Activated CD4-positive, alpha-beta T cell treated with anti-CD3 and anti-CD28 coated beads, Interleukin-2, amount 10 ng/mL, durations not matched to agents 24 days and 14 days (primary cell): Measurements from ENCODE around the gene TRMT61B. TPM values are rescaled to one million over a fixed set of nuclear protein-coding genes. Genes with fewer than 3 reads are reported as not detected.

ENCODE experiments used
- DNase-seq: peaks from one replicate; pipeline ENCODE4 v3.0.0; 2022
- H3K27ac Mint-ChIP-seq: one replicate; pipeline ENCODE4 v1.8.0; 2022; ENCODE audit warnings: mild to moderate bottlenecking, mixed read lengths
- H3K27me3 Mint-ChIP-seq: one replicate; pipeline ENCODE4 v1.8.0; 2022; ENCODE audit warnings: mixed read lengths
- H3K36me3 Mint-ChIP-seq: one replicate; pipeline ENCODE4 v1.8.0; 2022; ENCODE audit warnings: low read depth, mild to moderate bottlenecking, mixed read lengths
- H3K4me1 Mint-ChIP-seq: one replicate; pipeline ENCODE4 v1.8.0; 2021; ENCODE audit warnings: mixed read lengths
- H3K4me3 Mint-ChIP-seq: one replicate; pipeline ENCODE4 v1.8.0; 2022; ENCODE audit warnings: mild to moderate bottlenecking, moderate library complexity, mixed read lengths
- H3K9me3 Mint-ChIP-seq: one replicate; pipeline ENCODE4 v1.8.0; 2021; ENCODE audit warnings: mixed read lengths
- intact Hi-C: fragments of 100-400 bp; cut with micrococcal nuclease; formaldehyde crosslinking; loops from one replicate; pipeline ENCODE4 v1.15.1; 2023
- total RNA-seq: library from RNA; stranded (reverse); gene quantifications from 2 replicates; pipeline ENCODE4 v1.2.3, GENCODE V29; 2022

TRMT61B gene
- total RNA-seq, 1 donor from 2014 or later, result 18.9 TPM

GRCh38 chr2:28895189-28895893 lies 25.2 kb upstream of the TRMT61B start:
- intact Hi-C loops, result loop anchor here (2.0 to 10.0 kb wide), 4 partner anchors 73 to 221 kb away; no protein-coding TSS in a partner anchor
- Mint-ChIP-seq H3K9me3 (no peaks in the 10 kb centered on the region), H3K36me3 (peaks cover 23% of the 10 kb centered on the region), H3K27ac (peak overlapping the region; percentile 95), H3K27me3 (no peaks in the 10 kb centered on the region), H3K4me3 (peak overlapping the region; percentile 99), H3K4me1 (peaks cover 35% of the 10 kb centered on the region)
- peak; percentile 83 for DNase-seq

DNA sequence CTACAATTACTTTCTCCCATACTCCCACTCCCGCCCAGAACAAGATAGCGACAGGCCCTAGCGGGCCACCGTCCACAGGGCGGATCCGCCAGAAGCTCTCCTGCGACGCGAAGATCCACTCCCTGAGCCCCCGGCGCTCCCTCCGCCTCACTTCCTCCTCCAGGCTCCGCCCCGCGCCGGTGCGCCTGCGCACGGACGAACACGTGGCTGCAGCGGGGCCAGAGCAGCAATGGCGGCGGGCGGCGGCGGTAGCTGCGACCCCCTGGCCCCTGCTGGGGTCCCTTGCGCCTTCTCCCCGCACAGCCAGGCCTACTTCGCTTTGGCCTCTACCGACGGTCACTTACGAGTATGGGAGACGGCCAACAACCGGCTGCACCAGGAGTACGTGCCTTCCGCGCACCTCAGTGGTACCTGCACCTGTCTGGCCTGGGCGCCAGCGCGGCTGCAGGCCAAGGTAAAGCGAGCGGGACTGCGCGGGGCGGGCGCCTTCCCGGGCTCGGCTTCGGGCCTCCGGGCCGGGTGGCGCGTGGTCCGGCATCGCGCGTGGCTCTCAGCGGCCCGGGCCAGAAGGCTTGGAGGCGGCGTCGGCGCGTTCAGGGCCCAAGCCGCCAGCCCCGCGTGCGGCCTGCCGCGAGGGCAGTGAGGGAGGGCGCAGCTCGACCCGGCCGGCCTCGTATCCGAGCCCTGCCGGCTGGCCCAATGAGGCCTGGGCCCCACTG lies 24.5 kb upstream of the TRMT61B start, which contains the start of gene WDR43:
Gene WDR43 (plus strand): TSS at position 198 of the 719 bp plus-strand sequence. CDS start 32 bp downstream, at position 230.
- Mint-ChIP-seq H3K4me1 (peaks cover 32% of the 10 kb centered on the region), H3K36me3 (peaks cover 23% of the 10 kb centered on the region), H3K4me3 (peak within 1 kb of the TSS; percentile 99), H3K27ac (peak within 1 kb of the TSS; percentile 95), H3K9me3 (no peaks in the 10 kb centered on the region), H3K27me3 (no peaks in the 10 kb centered on the region)
- intact Hi-C loops, result loop anchor here (1.0 to 10.0 kb wide), 5 partner anchors 24 to 222 kb away; partner anchors contain the start of gene TRMT61B
- DNase-seq, result peak; percentile 100

- Mint-ChIP-seq H3K4me1 (peaks cover 25% of the 10 kb centered on the region), H3K27ac (no peak overlapping the region), H3K9me3 (no peaks in the 10 kb centered on the region), H3K27me3 (peaks cover 5% of the 10 kb centered on the region), H3K4me3 (no peak overlapping the region), H3K36me3 (peaks cover 23% of the 10 kb centered on the region)
- no peak for DNase-seq
- intact Hi-C loops, result loop anchor here (10.0 kb wide), 1 partner anchor 121 kb away; no protein-coding TSS in a partner anchor
These were observed 23.4 kb upstream of the TRMT61B start for GRCh38 chr2:28893488-28893887.

DNA sequence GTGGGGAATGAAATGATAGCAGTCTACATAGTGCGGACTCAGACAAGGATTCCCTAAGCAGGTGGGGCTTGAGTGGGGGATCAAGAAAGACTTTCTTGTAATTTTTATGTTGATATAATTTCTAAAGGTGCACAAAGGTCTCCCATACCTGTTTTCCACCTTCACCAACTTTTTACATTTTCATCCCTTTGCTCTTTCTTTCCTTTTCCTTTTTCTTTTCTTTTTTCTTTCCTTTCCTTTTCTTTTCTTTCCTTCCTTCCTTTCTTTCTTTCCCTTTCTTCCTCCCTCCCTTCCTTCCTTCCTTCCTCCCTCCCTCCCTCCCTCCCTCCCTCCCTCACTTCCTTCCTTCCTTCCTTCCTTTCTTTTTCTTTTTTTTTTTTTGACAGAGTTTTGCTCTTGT lies 10.1 kb upstream of the TRMT61B start:
- Mint-ChIP-seq H3K27ac (no peak overlapping the region), H3K36me3 (no peaks in the 10 kb centered on the region), H3K27me3 (peaks cover 37% of the 10 kb centered on the region), H3K9me3 (no peaks in the 10 kb centered on the region), H3K4me1 (no peaks in the 10 kb centered on the region), H3K4me3 (no peak overlapping the region)
- intact Hi-C loops, result no loop called here
- no peak for DNase-seq

DNA sequence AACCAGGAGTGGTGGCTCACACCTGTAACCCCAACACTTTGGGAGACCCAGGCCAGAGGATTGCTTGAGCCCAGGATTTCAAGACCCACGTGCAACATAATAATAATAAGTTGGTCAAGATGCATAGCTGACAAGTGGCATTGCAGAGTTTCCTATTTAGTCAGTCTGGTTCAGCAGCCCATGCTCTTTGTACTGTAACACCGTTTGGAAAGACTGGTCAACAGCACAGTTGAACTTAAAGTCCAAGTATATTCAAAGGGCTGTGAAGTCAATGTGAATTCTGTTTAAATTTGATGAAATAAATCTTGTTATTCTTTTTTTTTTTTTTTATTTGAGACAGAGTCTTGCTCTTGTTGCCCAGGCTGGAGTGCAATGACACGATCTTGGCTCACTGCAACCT lies 1.5 kb upstream of the TRMT61B start:
- intact Hi-C loops, result loop anchor here (5.0 to 10.0 kb wide), 2 partner anchors 307 to 1276 kb away; partner anchors contain the start of gene YPEL5
- H3K4me3 Mint-ChIP-seq, result peak overlapping the region; percentile 94
- no peak for DNase-seq
- peaks cover 19% of the 10 kb centered on the region for H3K4me1 Mint-ChIP-seq
- peaks cover 8% of the 10 kb centered on the region for H3K36me3 Mint-ChIP-seq
- H3K27me3 Mint-ChIP-seq, result peaks cover 20% of the 10 kb centered on the region
- no peak overlapping the region for H3K27ac Mint-ChIP-seq
- H3K9me3 Mint-ChIP-seq, result no peaks in the 10 kb centered on the region

- intact Hi-C loops, result loop anchor here (1.0 to 10.0 kb wide), 4 partner anchors 25 to 1278 kb away; partner anchors contain the start of genes WDR43 and YPEL5
- Mint-ChIP-seq H3K27me3 (peaks cover 4% of the 10 kb centered on the region), H3K4me1 (peaks cover 26% of the 10 kb centered on the region)
These were observed 489 bp downstream of the TRMT61B start for GRCh38 chr2:28869494-28870145.

GRCh38 chr2:28868611-28869010 lies 1.5 kb downstream of the TRMT61B start:
- peak overlapping the region; percentile 39 for H3K27ac Mint-ChIP-seq
- no peaks in the 10 kb centered on the region for H3K9me3 Mint-ChIP-seq
- peaks cover 25% of the 10 kb centered on the region for H3K36me3 Mint-ChIP-seq
- no peaks in the 10 kb centered on the region for H3K27me3 Mint-ChIP-seq
- H3K4me3 Mint-ChIP-seq, result peak overlapping the region; percentile 75
- intact Hi-C loops, result no loop called here
- DNase-seq, result no peak
- peaks cover 32% of the 10 kb centered on the region for H3K4me1 Mint-ChIP-seq

More at GRCh38 chr2:28869494-28870145, 489 bp downstream of the TRMT61B start:
- DNase-seq, result no peak
- peaks cover 18% of the 10 kb centered on the region for H3K36me3 Mint-ChIP-seq
- H3K27ac Mint-ChIP-seq, result peak overlapping the region; percentile 97
- peak overlapping the region; percentile 94 for H3K4me3 Mint-ChIP-seq
- no peaks in the 10 kb centered on the region for H3K9me3 Mint-ChIP-seq

DNA sequence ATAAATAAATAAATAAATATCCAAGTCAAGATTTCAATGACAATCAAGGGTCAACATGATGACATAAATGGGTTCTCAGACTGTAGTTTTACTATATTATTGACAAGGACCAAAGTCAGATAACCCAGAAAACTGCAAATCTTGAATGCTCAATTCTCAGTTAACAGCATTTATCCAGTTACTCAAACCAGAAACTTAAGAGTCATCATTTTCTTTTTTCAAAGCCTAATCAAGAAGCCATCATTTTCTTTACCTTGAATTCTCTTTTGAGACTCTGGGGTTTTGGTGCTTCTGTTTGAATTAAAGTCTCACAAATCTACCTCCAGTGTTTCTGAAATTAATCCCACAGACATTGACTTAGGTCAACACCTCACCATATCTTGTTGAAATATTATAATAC lies 14.1 kb downstream of the TRMT61B start:
- DNase-seq, result no peak
- Mint-ChIP-seq H3K27ac (no peak overlapping the region), H3K4me3 (no peak overlapping the region), H3K4me1 (no peaks in the 10 kb centered on the region), H3K9me3 (no peaks in the 10 kb centered on the region), H3K36me3 (peaks cover 18% of the 10 kb centered on the region), H3K27me3 (no peaks in the 10 kb centered on the region)
- intact Hi-C loops, result no loop called here

GRCh38 chr2:28855193-28855592 lies 14.9 kb downstream of the TRMT61B start:
- Mint-ChIP-seq H3K4me3 (no peak overlapping the region), H3K27me3 (no peaks in the 10 kb centered on the region), H3K36me3 (peaks cover 11% of the 10 kb centered on the region), H3K4me1 (no peaks in the 10 kb centered on the region), H3K9me3 (no peaks in the 10 kb centered on the region), H3K27ac (no peak overlapping the region)
- no peak for DNase-seq
- intact Hi-C loops, result no loop called here

DNA sequence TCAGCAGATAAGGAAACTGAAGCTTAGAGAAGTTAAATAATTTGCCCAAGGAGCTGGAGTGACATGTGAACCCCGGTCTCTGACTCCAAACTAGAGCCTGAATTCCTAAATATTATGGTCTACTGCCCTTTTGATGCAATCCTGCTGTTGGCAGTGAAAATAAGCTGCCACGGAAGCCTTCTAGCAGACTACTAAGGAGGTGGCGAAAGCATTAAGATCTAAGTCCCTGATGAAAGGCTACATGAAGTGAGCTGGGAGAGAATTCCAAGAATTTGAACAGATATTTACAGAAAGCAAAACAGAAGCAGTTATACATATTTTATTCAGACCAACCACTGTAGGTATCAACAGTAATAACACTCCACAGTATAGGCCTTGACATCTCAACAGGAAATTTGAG lies 28.1 kb downstream of the TRMT61B start:
- Mint-ChIP-seq H3K4me3 (no peak overlapping the region), H3K27me3 (no peaks in the 10 kb centered on the region), H3K27ac (no peak overlapping the region), H3K36me3 (peaks cover 3% of the 10 kb centered on the region), H3K9me3 (no peaks in the 10 kb centered on the region), H3K4me1 (no peaks in the 10 kb centered on the region)
- no peak for DNase-seq
- intact Hi-C loops, result no loop called here

- Mint-ChIP-seq H3K4me3 (no peak overlapping the region), H3K27ac (no peak overlapping the region), H3K27me3 (peaks cover 5% of the 10 kb centered on the region), H3K4me1 (no peaks in the 10 kb centered on the region), H3K36me3 (no peaks in the 10 kb centered on the region), H3K9me3 (no peaks in the 10 kb centered on the region)
- intact Hi-C loops, result no loop called here
- no peak for DNase-seq
These were observed 31.1 kb downstream of the TRMT61B start for GRCh38 chr2:28838971-28839370.

GRCh38 chr2:28835781-28836180 lies 34.3 kb downstream of the TRMT61B start:
- Mint-ChIP-seq H3K4me3 (no peak overlapping the region), H3K27me3 (peaks cover 5% of the 10 kb centered on the region)

GRCh38 chr2:28833740-28834470 lies 36.2 kb downstream of the TRMT61B start:
- H3K4me3 Mint-ChIP-seq, result no peak overlapping the region
- H3K4me1 Mint-ChIP-seq, result no peaks in the 10 kb centered on the region
- intact Hi-C loops, result no loop called here
- H3K9me3 Mint-ChIP-seq, result no peaks in the 10 kb centered on the region
- H3K27me3 Mint-ChIP-seq, result peaks cover 5% of the 10 kb centered on the region
- no peak for DNase-seq
- no peaks in the 10 kb centered on the region for H3K36me3 Mint-ChIP-seq
- no peak overlapping the region for H3K27ac Mint-ChIP-seq

More at GRCh38 chr2:28835781-28836180, 34.3 kb downstream of the TRMT61B start:
- Mint-ChIP-seq H3K4me1 (no peaks in the 10 kb centered on the region), H3K27ac (no peak overlapping the region), H3K36me3 (no peaks in the 10 kb centered on the region), H3K9me3 (no peaks in the 10 kb centered on the region)
- no peak for DNase-seq
- intact Hi-C loops, result no loop called here
